HCT116 (cell line): ENCODE data around the gene OGFOD2. TPM values are rescaled to one million over a fixed set of nuclear protein-coding genes. Genes with fewer than 3 reads are reported as not detected.
A peak's percentile ranks its signal among the peaks of the same experiment; 100 is the strongest.

ENCODE experiments used
- ATAC-seq: fragments of 200-7000 bp; cut with Tn5 transposase; 2 replicates; pipeline ENCODE4 v1.9.1; 2020; ENCODE audit warnings: mild to moderate bottlenecking, moderate library complexity
- BruUV-seq: library from RNA; stranded (reverse); fragments of 400-500 nt; replicated peaks from 2 replicates; lab custom pipeline; 2021; lab: Mats Ljungman, UMichigan
- CTCF ChIA-PET: fragments of 300-600 bp; sonication (Branson Sonifier 250); formaldehyde crosslinking; loops from one replicate; lab custom pipeline; 2021; ENCODE audit warnings: antibody characterized with exemption; lab: Charles Lee
- POLR2A ChIA-PET: fragments of 300-600, 350-600 bp; sonication (Branson Sonifier 250); formaldehyde crosslinking; loops from one replicate; lab custom pipeline; 2021; ENCODE audit warnings: antibody characterized with exemption; lab: Charles Lee
- RAD21 ChIA-PET, 2 experiments: fragments of 300-600 bp; sonication (Branson Sonifier 250); formaldehyde crosslinking; loops; one replicate each; lab custom pipeline; 2023; ENCODE audit warnings: low total read pairs in 2 of 2; ENCODE audit not compliant: uncharacterized antibody in 2 of 2, unreplicated experiment in 2 of 2, low non-redundant PET in 1 of 2; lab: Charles Lee
- DNase-seq: peaks from one replicate; pipeline ENCODE4 v3.0.0-alpha.2; 2010; ENCODE audit warnings: low read depth, low spot score
- H2AFZ ChIP-seq: fragments of 200-600 bp; shearing (Covaris generic), sonication (generic); 2 replicates; pipeline ENCODE4 v1.6.1; 2017; ENCODE audit warnings: low read depth, mixed run types, mixed read lengths, antibody characterized with exemption, low read length; ENCODE audit not compliant: poor library complexity, severe bottlenecking
- H3K27ac ChIP-seq: 2 replicates; pipeline ENCODE4 v1.5.1; 2012; ENCODE audit warnings: low read depth, low read length
- H3K27me3 ChIP-seq: fragments of 200-600 bp; sonication (generic); 2 replicates; pipeline ENCODE4 v1.6.1; 2016; ENCODE audit warnings: mixed run types, low read length, mixed read lengths; ENCODE audit not compliant: insufficient read depth
- H3K36me3 ChIP-seq, 2 experiments: fragments of 200-500 bp in 1 of 2; fragments of 200-600 bp in 1 of 2; sonication (Bioruptor generic) in 1 of 2; sonication (generic) in 1 of 2; 2 replicates each; pipeline versions ENCODE4 v1.5.1 to v1.6.1; 2014 to 2016; ENCODE audit warnings: low read length in 2 of 2, inconsistent platforms in 1 of 2, mixed read lengths in 1 of 2, mixed run types in 1 of 2; ENCODE audit not compliant: insufficient read depth in 2 of 2, control insufficient read depth in 1 of 2
- H3K4me1 ChIP-seq, 2 experiments: fragments of 200-600 bp in 1 of 2; sonication (generic) in 1 of 2; 2 replicates each; pipeline versions ENCODE4 v1.5.1 to v1.6.1; 2012 to 2017; ENCODE audit warnings: low read length in 2 of 2, inconsistent platforms in 1 of 2, mild to moderate bottlenecking in 1 of 2, mixed read lengths in 1 of 2, mixed run types in 1 of 2, moderate library complexity in 1 of 2; ENCODE audit not compliant: insufficient read depth in 2 of 2, control insufficient read depth in 1 of 2
- H3K4me2 ChIP-seq: fragments of 200-600 bp; sonication (generic); 2 replicates; pipeline ENCODE4 v1.6.1; 2017; ENCODE audit warnings: mixed run types, low read length, mixed read lengths
- H3K4me3 ChIP-seq, 2 experiments: fragments of 200-600 bp in 1 of 2; sonication (generic) in 1 of 2; replicated peaks in 1 of 2; 2 replicates each; pipeline ENCODE4 v1.5.1; 2011 to 2016; ENCODE audit warnings: low read length in 2 of 2, control low read depth in 1 of 2, low read depth in 1 of 2, mild to moderate bottlenecking in 1 of 2, mixed read lengths in 1 of 2, mixed run types in 1 of 2
- H3K79me2 ChIP-seq: fragments of 200-600 bp; sonication (generic); 2 replicates; pipeline ENCODE4 v1.6.1; 2017; ENCODE audit warnings: mild to moderate bottlenecking, mixed run types, low read length, moderate library complexity, mixed read lengths; ENCODE audit not compliant: insufficient read depth
- H3K9ac ChIP-seq: fragments of 200-600 bp; sonication (generic); 2 replicates; pipeline ENCODE4 v1.6.1; 2016; ENCODE audit warnings: low read length, mixed read lengths
- H3K9me2 ChIP-seq: fragments of 200-600 bp; sonication (generic), shearing (Covaris generic); 2 replicates; pipeline ENCODE4 v1.6.1; 2017; ENCODE audit warnings: mixed run types, mild to moderate bottlenecking, moderate library complexity; ENCODE audit not compliant: insufficient read depth
- H3K9me3 ChIP-seq, 2 experiments: fragments of 200-500 bp in 1 of 2; fragments of 200-600 bp in 1 of 2; sonication (Bioruptor generic) in 1 of 2; sonication (generic) in 1 of 2; 2 replicates each; pipeline ENCODE4 v1.6.1; 2014 to 2017; ENCODE audit warnings: low read length in 2 of 2, mixed read lengths in 2 of 2, inconsistent platforms in 1 of 2, low read depth in 1 of 2, mild to moderate bottlenecking in 1 of 2, mixed run types in 1 of 2, moderate library complexity in 1 of 2; ENCODE audit not compliant: control insufficient read depth in 1 of 2, insufficient read depth in 1 of 2
- H4K20me1 ChIP-seq: fragments of 200-600 bp; sonication (generic), shearing (Covaris generic); 2 replicates; pipeline ENCODE4 v1.6.1; 2017; ENCODE audit warnings: mixed run types, mild to moderate bottlenecking, moderate library complexity; ENCODE audit not compliant: insufficient read depth
- CBX3 ChIP-seq: IDR thresholded peaks from 2 replicates; pipeline ENCODE4 v1.6.1; 2012; ENCODE audit warnings: low read depth
- CEBPB ChIP-seq: IDR thresholded peaks from 2 replicates; pipeline ENCODE4 v1.6.1; 2012; ENCODE audit warnings: low read depth
- ELF1 ChIP-seq: IDR thresholded peaks from 2 replicates; pipeline ENCODE4 v1.6.1; 2012; ENCODE audit warnings: low read depth, borderline replicate concordance
- EZH2 ChIP-seq: fragments of 200-600 bp; sonication (generic); IDR thresholded peaks from 2 replicates; pipeline ENCODE4 v1.6.1; 2017; ENCODE audit warnings: antibody characterized with exemption, mixed run types
- EZH2phosphoT487 ChIP-seq: fragments of 200-600 bp; IDR thresholded peaks from 2 replicates; pipeline ENCODE4 v1.6.1; 2018; ENCODE audit warnings: antibody characterized with exemption, borderline replicate concordance
- FOSL1 ChIP-seq: IDR thresholded peaks from 2 replicates; pipeline ENCODE4 v1.6.1; 2012; ENCODE audit warnings: low read depth
- JUND ChIP-seq: IDR thresholded peaks from 2 replicates; pipeline ENCODE4 v1.6.1; 2012
- POLR2AphosphoS5 ChIP-seq: IDR thresholded peaks from 2 replicates; pipeline ENCODE4 v1.6.1; 2011; ENCODE audit warnings: mild to moderate bottlenecking, low read depth, low read length, moderate library complexity
- REST ChIP-seq: IDR thresholded peaks from 2 replicates; pipeline ENCODE4 v1.6.1; 2012; ENCODE audit warnings: low read depth
- SP1 ChIP-seq: IDR thresholded peaks from 2 replicates; pipeline ENCODE4 v1.6.1; 2012; ENCODE audit warnings: low read depth
- TCF7L2 ChIP-seq: IDR thresholded peaks from 2 replicates; pipeline ENCODE4 v1.7.0; 2011; ENCODE audit warnings: borderline replicate concordance, inconsistent platforms; ENCODE audit not compliant: insufficient read depth, insufficient read length; ENCODE audit errors: extremely low read depth
- YY1 ChIP-seq: IDR thresholded peaks from 2 replicates; pipeline ENCODE4 v1.6.1; 2011; ENCODE audit warnings: low read length, low read depth, moderate library complexity, mild to moderate bottlenecking; ENCODE audit not compliant: insufficient replicate concordance; ENCODE audit errors: extremely low read depth
- ZBTB33 ChIP-seq: IDR thresholded peaks from 2 replicates; pipeline ENCODE4 v1.6.1; 2011; ENCODE audit warnings: mild to moderate bottlenecking, low read length, moderate library complexity; ENCODE audit not compliant: insufficient replicate concordance; ENCODE audit errors: extremely low read depth
- intact Hi-C: fragments of 100-400 bp; cut with micrococcal nuclease; formaldehyde crosslinking; loops from 2 replicates; pipeline ENCODE4 v1.10.0; 2022
- total RNA-seq: library from RNA; stranded (reverse); gene quantifications from one replicate; pipeline ENCODE4 v1.2.1, GENCODE V29; 2021; ENCODE audit not compliant: unreplicated experiment

The OGFOD2 gene
- total RNA-seq, 1 experiment from 2014 or later: 29.5 TPM

DNA sequence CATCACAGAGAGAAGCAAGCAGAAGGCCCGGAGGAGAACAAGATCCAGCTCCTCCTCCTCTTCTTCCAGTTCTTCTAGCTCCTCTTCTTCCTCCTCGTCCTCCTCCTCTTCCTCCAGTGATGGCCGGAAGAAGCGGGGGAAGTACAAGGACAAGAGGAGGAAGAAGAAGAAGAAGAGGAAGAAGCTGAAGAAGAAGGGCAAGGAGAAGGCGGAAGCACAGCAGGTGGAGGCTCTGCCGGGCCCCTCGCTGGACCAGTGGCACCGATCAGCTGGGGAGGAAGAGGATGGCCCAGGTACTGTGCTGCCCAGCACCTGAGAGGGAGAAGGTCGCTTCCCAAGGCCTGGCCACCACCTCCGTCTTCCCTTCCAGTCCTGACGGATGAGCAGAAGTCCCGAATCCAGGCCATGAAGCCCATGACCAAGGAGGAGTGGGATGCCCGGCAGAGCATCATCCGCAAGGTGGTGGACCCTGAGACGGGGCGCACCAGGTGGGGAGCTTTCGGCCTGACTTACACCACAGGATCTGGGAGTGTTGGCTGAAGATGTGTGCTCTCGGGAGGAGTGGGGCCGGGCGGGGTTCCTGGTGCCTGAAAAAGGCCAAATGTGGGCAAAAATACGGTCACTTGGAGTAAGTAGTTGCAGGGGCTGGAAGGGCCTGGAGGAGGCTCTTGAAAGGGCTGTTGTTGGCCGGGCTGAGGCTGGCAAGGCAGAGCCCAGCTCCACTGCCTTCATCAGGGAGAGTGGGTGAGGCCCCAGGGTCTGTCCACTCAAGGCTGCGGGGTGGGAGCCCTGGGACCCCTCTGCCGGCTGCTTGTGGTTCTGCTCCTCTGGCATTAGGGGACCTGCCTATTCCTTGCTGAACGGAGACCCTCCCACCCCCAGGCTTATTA is 6.8 kb downstream of the OGFOD2 start:
- no peak for DNase-seq
- peak overlapping the region; percentile 88 for H3K27ac ChIP-seq
- CTCF ChIA-PET: no interaction called here
- no TSS peak for BruUV-seq
- TF ChIP-seq POLR2AphosphoS5 (peak; percentile 29; the same call in 1 of the 2 replicates), JUND (no peak)
- TF ChIP-seq, all 23 proteins: peak for 1
- ChIA-PET RAD21 (no interaction called here), POLR2A (no interaction called here)
- intact Hi-C loops: no loop called here
- H3K9me2 ChIP-seq: no peaks in the 10 kb centered on the region
- H3K9ac ChIP-seq: peak overlapping the region; percentile 92
- no peak overlapping the region for H2AFZ ChIP-seq
- no peaks in the 10 kb centered on the region for H4K20me1 ChIP-seq
- no peak for ATAC-seq
- no peaks in the 10 kb centered on the region for H3K9me3 ChIP-seq
- peak overlapping the region; percentile 100 for H3K4me2 ChIP-seq
- H3K79me2 ChIP-seq: peaks cover 29% of the 10 kb centered on the region
- H3K27me3 ChIP-seq: no peaks in the 10 kb centered on the region
- peaks cover 14 to 23% of the 10 kb centered on the region in 2 experiments for H3K4me1 ChIP-seq
- peaks cover 2 to 7% of the 10 kb centered on the region in 2 experiments; a peak in 3 of 4 replicates for H3K36me3 ChIP-seq
- peak overlapping the region; percentile 90 to 91 for H3K4me3 ChIP-seq

GRCh38 chr12:122982477-122982815 is 7.4 kb downstream of the OGFOD2 start:
- POLR2A ChIA-PET: no interaction called here
- peak overlapping the region; percentile 100; the same call in 1 of the 2 replicates for H3K4me2 ChIP-seq
- intact Hi-C loops: no loop called here

More at GRCh38 chr12:122982477-122982815, 7.4 kb downstream of the OGFOD2 start:
- peaks cover 1 to 2% of the 10 kb centered on the region in 2 experiments; a peak in 3 of 4 replicates for H3K36me3 ChIP-seq
- RAD21 ChIA-PET: no interaction called here
- no peak overlapping the region for H2AFZ ChIP-seq
- ATAC-seq: no peak
- H3K9me3 ChIP-seq: no peaks in the 10 kb centered on the region
- H3K27me3 ChIP-seq: no peaks in the 10 kb centered on the region
- CTCF ChIA-PET: no interaction called here
- peak overlapping the region; percentile 88; the same call in 1 of the 2 replicates for H3K27ac ChIP-seq
- peaks cover 14 to 23% of the 10 kb centered on the region in 2 experiments for H3K4me1 ChIP-seq
- no peaks in the 10 kb centered on the region for H3K9me2 ChIP-seq
- H4K20me1 ChIP-seq: no peaks in the 10 kb centered on the region
- H3K9ac ChIP-seq: no peak overlapping the region
- H3K4me3 ChIP-seq: no peak overlapping the region
- DNase-seq: no peak
- no peak for TF ChIP-seq JUND
- no peak for TF ChIP-seq CBX3
- TF ChIP-seq SP1: no peak
- TF ChIP-seq ELF1: no peak
- no peak for TF ChIP-seq FOSL1
- no peak for TF ChIP-seq ZBTB33
- TF ChIP-seq EZH2phosphoT487: no peak
- TF ChIP-seq YY1: no peak
- TF ChIP-seq EZH2: no peak
- TF ChIP-seq REST: no peak
- TF ChIP-seq CEBPB: no peak
- no peak for TF ChIP-seq TCF7L2
- BruUV-seq: TSS peak; percentile 75
- H3K79me2 ChIP-seq: peaks cover 23% of the 10 kb centered on the region
